ENCODE results near the gene HIF1AN. TPM values are rescaled to one million over a fixed set of nuclear protein-coding genes. Genes with fewer than 3 reads are reported as not detected.

Gene HIF1AN
- total RNA-seq, 1 experiment from 2014 or later, result 57.6 TPM

- no peaks in the 10 kb centered on the region for H3K9me3 ChIP-seq (ENCODE audit: low read depth, low read length, poor library complexity, severe bottlenecking)
- H3K36me3 ChIP-seq (ENCODE audit: insufficient read depth, low read length, poor library complexity, severe bottlenecking), result peaks cover 26% of the 10 kb centered on the region
- POLR2A ChIA-PET (ENCODE audit: low non-redundant PET), result no interaction called here
- H3K4me3 ChIP-seq (ENCODE audit: low read depth, low read length, poor library complexity, severe bottlenecking), result peak within 1 kb of the TSS; percentile 76
- BruUV-seq (replicated peaks), result no TSS peak
- TF ChIP-seq EZH2 (IDR thresholded peaks at IDR 0.05; ENCODE audit: borderline replicate concordance, low read depth, low read length, poor library complexity, severe bottlenecking) (no peak), CTCF (conservative IDR thresholded peaks at IDR 0.05; ENCODE audit: low read depth, low read length) (no peak)
- H3K4me1 ChIP-seq (ENCODE audit: insufficient read depth, low read length, poor library complexity, severe bottlenecking), result peaks cover 7% of the 10 kb centered on the region
- H3K27me3 ChIP-seq (replicated peaks; ENCODE audit: insufficient read depth, low read depth, low read length, poor library complexity), result no peaks in the 10 kb centered on the region
- DNase-seq (ENCODE audit: low spot score), result peak; percentile 92
- CTCF ChIA-PET, result no interaction called here
- H3K27ac ChIP-seq (ENCODE audit: low read depth, low read length, poor library complexity, severe bottlenecking), result peak within 1 kb of the TSS; percentile 80
- intact Hi-C loops (cut with micrococcal nuclease; ENCODE audit: unreplicated experiment), result no loop called here
These were observed 6.1 kb upstream of the HIF1AN start, which contains the start of gene NDUFB8 for GRCh38 chr10:100529475-100530298. NDUFB8 (minus strand) TSS chr10:100529871; CDS start chr10:100529851, 20 bp downstream.

- intact Hi-C loops (cut with micrococcal nuclease; ENCODE audit: unreplicated experiment), result no loop called here
- no TSS peak for BruUV-seq (replicated peaks)
- TF ChIP-seq EZH2 (IDR thresholded peaks at IDR 0.05; ENCODE audit: borderline replicate concordance, low read depth, low read length, poor library complexity, severe bottlenecking), result no peak
- TF ChIP-seq CTCF (conservative IDR thresholded peaks at IDR 0.05; ENCODE audit: low read depth, low read length), result no peak
- Histone ChIP-seq H3K27me3 (replicated peaks; ENCODE audit: insufficient read depth, low read depth, low read length, poor library complexity) (no peaks in the 10 kb centered on the region), H3K27ac (ENCODE audit: low read depth, low read length, poor library complexity, severe bottlenecking) (no peak overlapping the region), H3K4me3 (ENCODE audit: low read depth, low read length, poor library complexity, severe bottlenecking) (no peak overlapping the region), H3K4me1 (ENCODE audit: insufficient read depth, low read length, poor library complexity, severe bottlenecking) (peaks cover 13% of the 10 kb centered on the region), H3K9me3 (ENCODE audit: low read depth, low read length, poor library complexity, severe bottlenecking) (no peaks in the 10 kb centered on the region), H3K36me3 (ENCODE audit: insufficient read depth, low read length, poor library complexity, severe bottlenecking) (peaks cover 7% of the 10 kb centered on the region)
- POLR2A ChIA-PET (ENCODE audit: low non-redundant PET), result no interaction called here
- CTCF ChIA-PET, result no interaction called here
- DNase-seq (ENCODE audit: low spot score), result no peak
These were observed 4.0 kb upstream of the HIF1AN start for GRCh38 chr10:100531761-100532160.

GRCh38 chr10:100534726-100535125 is 1.0 kb upstream of the HIF1AN start:
- Histone ChIP-seq H3K4me1 (ENCODE audit: insufficient read depth, low read length, poor library complexity, severe bottlenecking) (peaks cover 13% of the 10 kb centered on the region), H3K27me3 (replicated peaks; ENCODE audit: insufficient read depth, low read depth, low read length, poor library complexity) (no peaks in the 10 kb centered on the region), H3K36me3 (ENCODE audit: insufficient read depth, low read length, poor library complexity, severe bottlenecking) (peaks cover 14% of the 10 kb centered on the region), H3K27ac (ENCODE audit: low read depth, low read length, poor library complexity, severe bottlenecking) (no peak overlapping the region), H3K4me3 (ENCODE audit: low read depth, low read length, poor library complexity, severe bottlenecking) (no peak overlapping the region), H3K9me3 (ENCODE audit: low read depth, low read length, poor library complexity, severe bottlenecking) (no peaks in the 10 kb centered on the region)
- CTCF ChIA-PET, result interaction anchor here (1.9 kb wide), 1 partner anchor 16 kb away, joined by 18 read pairs; no protein-coding TSS in a partner anchor
- no peak for DNase-seq (ENCODE audit: low spot score)
- POLR2A ChIA-PET (ENCODE audit: low non-redundant PET), result no interaction called here
- BruUV-seq (replicated peaks), result no TSS peak
- TF ChIP-seq CTCF (conservative IDR thresholded peaks at IDR 0.05; ENCODE audit: low read depth, low read length) (no peak), EZH2 (IDR thresholded peaks at IDR 0.05; ENCODE audit: borderline replicate concordance, low read depth, low read length, poor library complexity, severe bottlenecking) (no peak)
- intact Hi-C loops (cut with micrococcal nuclease; ENCODE audit: unreplicated experiment), result no loop called here

Measured in A673 (cell line).